ENCODE data around the gene CD52. TPM values are rescaled to one million over a fixed set of nuclear protein-coding genes. Genes with fewer than 3 reads are reported as not detected.

The CD52 gene
- total RNA-seq, 1 experiment from 2014 or later = 1.2 TPM

GRCh38 chr1:26297791-26298124 lies 20.0 kb upstream of the CD52 start:
- Histone ChIP-seq H3K4me2 (peak overlapping the region; percentile 48), H2AFZ (no peak overlapping the region), H3K9me2 (ENCODE audit: insufficient read depth) (no peaks in the 10 kb centered on the region), H3K27me3 (ENCODE audit: insufficient read depth, low read depth) (no peaks in the 10 kb centered on the region), H4K20me1 (ENCODE audit: insufficient read depth) (no peaks in the 10 kb centered on the region), H3K27ac (peak overlapping the region; percentile 71), H3K36me3 (ENCODE audit: low read depth) (no peaks in the 10 kb centered on the region), H3K4me1 (replicated peaks; ENCODE audit: insufficient read depth) (peaks cover 27% of the 10 kb centered on the region), H3K9me3 (ENCODE audit: insufficient read depth, low read depth) (no peaks in the 10 kb centered on the region), H3F3A (ENCODE audit: insufficient read depth, low read depth) (peaks cover 11% of the 10 kb centered on the region; the same call in 1 of the 2 replicates), H3K79me2 (ENCODE audit: low read depth) (no peaks in the 10 kb centered on the region), H3K4me3 (no peak overlapping the region)
- TF ChIP-seq, protein P1, sequence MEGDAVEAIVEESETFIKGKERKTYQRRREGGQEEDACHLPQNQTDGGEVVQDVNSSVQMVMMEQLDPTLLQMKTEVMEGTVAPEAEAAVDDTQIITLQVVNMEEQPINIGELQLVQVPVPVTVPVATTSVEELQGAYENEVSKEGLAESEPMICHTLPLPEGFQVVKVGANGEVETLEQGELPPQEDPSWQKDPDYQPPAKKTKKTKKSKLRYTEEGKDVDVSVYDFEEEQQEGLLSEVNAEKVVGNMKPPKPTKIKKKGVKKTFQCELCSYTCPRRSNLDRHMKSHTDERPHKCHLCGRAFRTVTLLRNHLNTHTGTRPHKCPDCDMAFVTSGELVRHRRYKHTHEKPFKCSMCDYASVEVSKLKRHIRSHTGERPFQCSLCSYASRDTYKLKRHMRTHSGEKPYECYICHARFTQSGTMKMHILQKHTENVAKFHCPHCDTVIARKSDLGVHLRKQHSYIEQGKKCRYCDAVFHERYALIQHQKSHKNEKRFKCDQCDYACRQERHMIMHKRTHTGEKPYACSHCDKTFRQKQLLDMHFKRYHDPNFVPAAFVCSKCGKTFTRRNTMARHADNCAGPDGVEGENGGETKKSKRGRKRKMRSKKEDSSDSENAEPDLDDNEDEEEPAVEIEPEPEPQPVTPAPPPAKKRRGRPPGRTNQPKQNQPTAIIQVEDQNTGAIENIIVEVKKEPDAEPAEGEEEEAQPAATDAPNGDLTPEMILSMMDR (conservative IDR thresholded peaks at IDR 0.05) = no peak
- TF ChIP-seq EZH2 (IDR thresholded peaks at IDR 0.05; ENCODE audit: low read depth) = no peak
- intact Hi-C loops (cut with micrococcal nuclease; ENCODE audit: unreplicated experiment) = no loop called here
- DNase-seq = no peak
- no TSS peak for BruUV-seq (replicated peaks)
- ChIA-PET POLR2A (ENCODE audit: unreplicated experiment) (no interaction called here), CTCF (no interaction called here)

DNA sequence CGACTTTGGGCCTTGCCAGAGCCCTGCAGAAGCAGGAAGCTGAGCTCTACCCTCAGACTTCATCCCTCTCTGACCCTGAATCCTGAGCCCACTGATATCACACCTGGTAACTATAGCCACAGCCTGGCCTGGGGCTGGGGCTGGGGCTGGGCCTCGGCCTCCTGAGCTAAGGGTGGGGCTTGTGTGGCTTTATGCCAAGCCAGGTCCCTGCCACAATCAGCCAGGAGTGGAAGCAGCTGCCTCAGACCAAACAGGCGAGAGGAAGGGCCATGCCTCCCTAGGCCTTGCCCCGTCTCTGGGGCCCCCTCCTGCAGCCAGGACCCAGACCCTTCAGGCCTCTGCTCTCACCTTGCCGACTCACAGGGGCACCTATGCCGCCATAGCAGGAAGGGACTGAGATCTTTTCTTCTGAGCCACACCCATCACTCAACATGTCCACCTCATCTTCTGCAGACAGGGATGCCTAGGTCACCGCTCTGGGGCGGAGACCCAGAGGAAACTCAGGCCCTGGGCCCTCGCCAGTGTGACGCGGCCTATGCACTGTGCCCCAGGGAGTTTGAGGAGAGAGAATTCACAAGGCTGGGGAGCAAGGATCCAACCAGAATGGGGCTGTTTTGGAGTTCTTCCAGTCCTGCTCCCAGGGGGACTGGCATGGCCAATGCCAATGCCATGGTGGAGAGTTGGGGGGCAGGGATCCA lies 17.0 kb upstream of the CD52 start:
- intact Hi-C loops (cut with micrococcal nuclease; ENCODE audit: unreplicated experiment) = no loop called here
- H3K9me2 ChIP-seq (ENCODE audit: insufficient read depth) = no peaks in the 10 kb centered on the region
- no peaks in the 10 kb centered on the region for H3K27me3 ChIP-seq (ENCODE audit: insufficient read depth, low read depth)
- H3K4me3 ChIP-seq = no peak overlapping the region
- no peak overlapping the region for H3K27ac ChIP-seq
- no peaks in the 10 kb centered on the region for H4K20me1 ChIP-seq (ENCODE audit: insufficient read depth)
- no peak overlapping the region for H2AFZ ChIP-seq
- H3F3A ChIP-seq (ENCODE audit: insufficient read depth, low read depth) = peaks cover 20% of the 10 kb centered on the region; the same call in 1 of the 2 replicates
- no peak for TF ChIP-seq EZH2 (IDR thresholded peaks at IDR 0.05; ENCODE audit: low read depth)
- TF ChIP-seq, protein P1 (conservative IDR thresholded peaks at IDR 0.05) = no peak
- no TSS peak for BruUV-seq (replicated peaks)
- H3K79me2 ChIP-seq (ENCODE audit: low read depth) = peaks cover 22% of the 10 kb centered on the region
- peak in 1 of 2 experiments; percentile 68 for DNase-seq
- POLR2A ChIA-PET (ENCODE audit: unreplicated experiment) = interaction anchor here (0.6 kb wide), 4 partner anchors 92 to 426 kb away, joined by 3 to 6 read pairs (median 6); no protein-coding TSS in a partner anchor
- H3K4me2 ChIP-seq = no peak overlapping the region
- no peaks in the 10 kb centered on the region for H3K9me3 ChIP-seq (ENCODE audit: insufficient read depth, low read depth)
- H3K36me3 ChIP-seq (ENCODE audit: low read depth) = no peaks in the 10 kb centered on the region
- CTCF ChIA-PET = interaction anchor here (0.9 to 1.5 kb wide), 2 partner anchors 16 to 109 kb away, joined by 7 to 17 read pairs; no protein-coding TSS in a partner anchor
- peaks cover 44% of the 10 kb centered on the region for H3K4me1 ChIP-seq (replicated peaks; ENCODE audit: insufficient read depth)

DNA sequence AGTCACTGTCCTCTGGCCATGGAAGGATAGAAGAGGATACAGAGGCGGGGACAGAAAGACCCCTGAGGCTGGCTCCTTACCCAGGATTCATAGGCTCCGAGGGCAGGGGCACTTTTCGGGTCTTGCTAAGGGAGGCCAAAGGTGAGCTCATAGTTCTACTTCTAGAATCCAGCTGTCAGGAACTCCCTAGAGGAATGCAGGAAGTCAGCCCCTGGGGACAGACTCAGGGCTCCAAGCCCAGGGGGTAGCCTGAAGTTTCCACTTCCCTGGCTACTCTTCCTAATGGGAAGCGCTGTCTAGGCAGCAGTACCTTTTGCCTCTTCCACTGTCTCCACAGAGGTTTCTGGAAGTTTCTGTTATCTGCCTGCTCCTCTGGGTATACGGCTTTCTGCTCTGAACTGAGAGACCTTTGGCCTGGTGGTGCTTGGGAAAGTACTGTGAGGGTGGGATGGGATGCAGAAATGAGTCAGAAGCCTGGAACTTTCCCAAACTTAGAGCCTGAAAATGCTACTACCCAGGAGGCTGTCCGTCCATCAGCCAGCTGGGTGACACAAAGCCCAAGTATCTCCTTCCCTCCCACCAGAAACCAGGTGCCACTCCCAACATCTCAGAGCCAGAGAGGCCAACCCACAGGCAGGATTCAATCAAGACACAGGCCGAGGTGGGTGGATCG lies 14.9 kb upstream of the CD52 start:
- no peak overlapping the region for H2AFZ ChIP-seq
- intact Hi-C loops (cut with micrococcal nuclease; ENCODE audit: unreplicated experiment) = loop anchor here (2.0 kb wide), 1 partner anchor 24 kb away; no protein-coding TSS in a partner anchor
- H3K4me2 ChIP-seq = peak overlapping the region; percentile 10; the same call in 1 of the 2 replicates
- BruUV-seq (replicated peaks) = TSS peak; percentile 2
- H3K79me2 ChIP-seq (ENCODE audit: low read depth) = peaks cover 28% of the 10 kb centered on the region
- no peaks in the 10 kb centered on the region for H3K36me3 ChIP-seq (ENCODE audit: low read depth)
- peak overlapping the region; percentile 60 for H3K27ac ChIP-seq
- TF ChIP-seq, protein P1 (conservative IDR thresholded peaks at IDR 0.05) = no peak
- no peak for TF ChIP-seq EZH2 (IDR thresholded peaks at IDR 0.05; ENCODE audit: low read depth)
- ChIA-PET CTCF (interaction anchor here (0.7 kb wide), 2 partner anchors 19 to 90 kb away, joined by 6 read pairs; no protein-coding TSS in a partner anchor), POLR2A (ENCODE audit: unreplicated experiment) (interaction anchor here (0.6 kb wide), 3 partner anchors 62 to 177 kb away, joined by 3 to 5 read pairs (median 4); no protein-coding TSS in a partner anchor)
- H3F3A ChIP-seq (ENCODE audit: insufficient read depth, low read depth) = peaks cover 20% of the 10 kb centered on the region; the same call in 1 of the 2 replicates
- DNase-seq = peak; percentile 63 to 70
- no peaks in the 10 kb centered on the region for H4K20me1 ChIP-seq (ENCODE audit: insufficient read depth)
- no peaks in the 10 kb centered on the region for H3K27me3 ChIP-seq (ENCODE audit: insufficient read depth, low read depth)
- H3K4me3 ChIP-seq = no peak overlapping the region
- H3K4me1 ChIP-seq (replicated peaks; ENCODE audit: insufficient read depth) = peaks cover 46% of the 10 kb centered on the region
- no peaks in the 10 kb centered on the region for H3K9me3 ChIP-seq (ENCODE audit: insufficient read depth, low read depth)
- no peaks in the 10 kb centered on the region for H3K9me2 ChIP-seq (ENCODE audit: insufficient read depth)

Data from PC-9 (cell line).